ENCODE data around the gene CSK. TPM values are rescaled to one million over a fixed set of nuclear protein-coding genes. Genes with fewer than 3 reads are reported as not detected.
A peak's percentile ranks its signal among the peaks of the same experiment; 100 is the strongest.

CSK gene
- total RNA-seq, 2 experiments from 2014 or later, result 330 to 341 TPM

DNA sequence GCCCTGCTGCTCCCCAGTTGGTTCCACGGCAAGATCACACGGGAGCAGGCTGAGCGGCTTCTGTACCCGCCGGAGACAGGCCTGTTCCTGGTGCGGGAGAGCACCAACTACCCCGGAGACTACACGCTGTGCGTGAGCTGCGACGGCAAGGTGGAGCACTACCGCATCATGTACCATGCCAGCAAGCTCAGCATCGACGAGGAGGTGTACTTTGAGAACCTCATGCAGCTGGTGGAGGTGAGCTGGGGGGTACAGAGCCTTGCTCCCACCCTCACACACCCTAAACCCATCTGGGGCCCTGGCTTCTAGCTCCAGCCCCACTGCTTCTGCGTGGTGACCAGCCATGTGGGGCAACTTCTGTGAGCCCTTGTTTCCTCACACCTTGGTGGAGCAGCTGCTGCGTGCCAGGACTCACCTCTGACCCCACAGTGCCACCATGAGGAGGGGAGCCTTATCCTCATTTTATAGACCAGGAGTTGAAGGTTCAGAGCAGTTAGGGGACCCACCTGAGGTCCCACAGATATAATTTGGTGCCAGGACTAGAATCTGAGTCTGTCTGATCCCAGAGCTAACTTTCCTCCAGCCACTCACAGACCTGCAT lies 17.5 kb downstream of the CSK start:
- H3K4me3 Mint-ChIP-seq, result no peak overlapping the region
- H3K27ac Mint-ChIP-seq, result peak overlapping the region; percentile 73
- no peaks in the 10 kb centered on the region for H3K9me3 Mint-ChIP-seq
- H3K36me3 Mint-ChIP-seq (ENCODE audit: low read depth), result peaks cover 74% of the 10 kb centered on the region
- peaks cover 60% of the 10 kb centered on the region for H3K4me1 Mint-ChIP-seq
- POLR2A ChIA-PET, result interaction anchor here (0.8 to 35.1 kb wide), 7 partner anchors 9 to 164 kb away, joined by 3 to 1214 read pairs (median 3); partner anchors contain the start of gene CSK
- CTCF ChIA-PET, result interaction anchor here (0.5 to 38.3 kb wide), 13 partner anchors 16 to 332 kb away, joined by 3 to 1235 read pairs (median 3); partner anchors contain the start of genes CPLX3, CSK and ULK3
- DNase-seq, result peak; percentile 39
- no peaks in the 10 kb centered on the region for H3K27me3 Mint-ChIP-seq

DNA sequence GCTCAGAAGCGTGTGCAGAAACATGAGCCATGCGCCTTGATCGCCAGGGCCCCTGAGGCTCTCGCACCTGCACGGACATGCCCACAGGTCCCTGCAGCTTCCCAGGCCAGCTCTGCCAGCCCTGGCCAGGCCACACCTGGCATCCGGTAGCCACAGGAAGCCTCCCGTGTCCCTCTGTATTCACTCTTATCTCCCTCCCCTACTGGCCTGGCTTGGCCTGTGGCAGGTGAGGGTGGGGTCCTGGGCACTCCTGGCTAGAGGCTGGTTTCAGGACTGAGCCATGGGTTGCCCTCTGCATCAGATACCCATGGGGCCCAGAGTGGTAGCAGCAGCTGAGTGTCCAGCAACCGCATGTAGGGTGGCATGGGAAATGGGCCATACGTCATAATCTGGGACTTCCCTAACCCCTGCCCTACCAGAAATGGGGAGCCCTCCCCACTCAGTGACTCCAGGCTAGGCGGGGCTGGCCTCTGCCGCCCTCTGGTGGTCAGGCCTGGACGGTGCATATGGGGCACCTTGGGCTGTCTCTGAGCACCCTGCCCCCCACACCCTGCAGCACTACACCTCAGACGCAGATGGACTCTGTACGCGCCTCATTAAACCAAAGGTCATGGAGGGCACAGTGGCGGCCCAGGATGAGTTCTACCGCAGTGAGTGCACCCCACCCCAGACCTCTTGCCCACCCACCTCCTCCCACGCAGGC lies 18.1 kb downstream of the CSK start:
- Mint-ChIP-seq H3K9me3 (no peaks in the 10 kb centered on the region), H3K4me1 (peaks cover 56% of the 10 kb centered on the region)

DNA sequence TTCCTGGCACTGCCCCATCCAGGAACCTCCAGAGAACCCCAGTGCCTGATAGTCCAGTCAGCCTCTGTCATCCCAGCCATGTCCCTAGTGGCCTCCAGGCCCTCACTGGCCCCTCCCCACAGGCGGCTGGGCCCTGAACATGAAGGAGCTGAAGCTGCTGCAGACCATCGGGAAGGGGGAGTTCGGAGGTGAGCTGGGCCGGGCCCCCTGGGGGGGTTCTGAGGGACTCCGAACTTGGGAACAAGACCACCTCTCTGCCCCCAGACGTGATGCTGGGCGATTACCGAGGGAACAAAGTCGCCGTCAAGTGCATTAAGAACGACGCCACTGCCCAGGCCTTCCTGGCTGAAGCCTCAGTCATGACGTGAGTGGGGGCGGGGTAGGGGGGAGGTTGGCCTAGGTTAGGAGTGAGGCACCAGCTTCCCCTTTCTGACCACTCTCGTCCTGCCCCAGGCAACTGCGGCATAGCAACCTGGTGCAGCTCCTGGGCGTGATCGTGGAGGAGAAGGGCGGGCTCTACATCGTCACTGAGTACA lies 18.7 kb downstream of the CSK start:
- POLR2A ChIA-PET, result interaction anchor here (1.5 to 35.1 kb wide), 3 partner anchors 8 to 69 kb away, joined by 3 to 1214 read pairs (median 6); partner anchors contain the start of gene CSK
- CTCF ChIA-PET, result interaction anchor here (1.1 to 38.3 kb wide), 3 partner anchors 21 to 101 kb away, joined by 3 to 1235 read pairs (median 3); partner anchors contain the start of genes CSK and ULK3
- H3K4me1 Mint-ChIP-seq, result peaks cover 50% of the 10 kb centered on the region
- H3K4me3 Mint-ChIP-seq, result no peak overlapping the region
- H3K27me3 Mint-ChIP-seq, result no peaks in the 10 kb centered on the region
- H3K36me3 Mint-ChIP-seq (ENCODE audit: low read depth), result peaks cover 70% of the 10 kb centered on the region
- H3K9me3 Mint-ChIP-seq, result no peaks in the 10 kb centered on the region
- no peak overlapping the region for H3K27ac Mint-ChIP-seq
- DNase-seq, result no peak

More for the DNA sequence above, 18.1 kb downstream of the CSK start:
- CTCF ChIA-PET, result interaction anchor here (0.5 to 38.3 kb wide), 11 partner anchors 15 to 333 kb away, joined by 3 to 1235 read pairs (median 3); partner anchors contain the start of genes CPLX3, CSK and ULK3
- peaks cover 74% of the 10 kb centered on the region for H3K36me3 Mint-ChIP-seq (ENCODE audit: low read depth)
- peak overlapping the region; percentile 73 for H3K27ac Mint-ChIP-seq
- no peak overlapping the region for H3K4me3 Mint-ChIP-seq
- no peaks in the 10 kb centered on the region for H3K27me3 Mint-ChIP-seq
- POLR2A ChIA-PET, result interaction anchor here (0.8 to 35.1 kb wide), 7 partner anchors 9 to 164 kb away, joined by 3 to 1214 read pairs (median 3); partner anchors contain the start of gene CSK
- peak; percentile 89 for DNase-seq

DNA sequence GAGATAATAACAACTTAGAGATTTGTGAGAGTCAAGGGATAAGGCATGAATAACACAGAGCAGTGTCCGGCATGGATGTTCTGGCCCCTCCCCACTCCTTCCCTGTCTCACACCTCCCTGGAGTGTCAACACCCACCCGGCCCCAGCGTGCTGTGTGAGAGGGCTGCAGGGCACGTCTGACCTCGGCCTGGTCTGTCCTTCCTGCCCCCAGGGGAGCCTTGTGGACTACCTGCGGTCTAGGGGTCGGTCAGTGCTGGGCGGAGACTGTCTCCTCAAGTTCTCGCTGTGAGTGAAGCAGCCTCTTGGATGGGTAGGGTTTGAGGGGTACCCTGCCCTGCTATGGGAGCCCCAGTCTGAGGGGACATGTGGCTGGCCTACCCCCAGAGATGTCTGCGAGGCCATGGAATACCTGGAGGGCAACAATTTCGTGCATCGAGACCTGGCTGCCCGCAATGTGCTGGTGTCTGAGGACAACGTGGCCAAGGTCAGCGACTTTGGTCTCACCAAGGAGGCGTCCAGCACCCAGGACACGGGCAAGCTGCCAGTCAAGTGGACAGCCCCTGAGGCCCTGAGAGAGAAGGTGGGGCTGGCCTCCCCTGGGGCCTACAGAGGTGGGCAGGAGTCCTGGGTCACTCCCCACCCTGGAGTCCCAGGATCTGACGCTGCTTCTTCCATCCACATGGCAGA lies 19.6 kb downstream of the CSK start:
- POLR2A ChIA-PET, result interaction anchor here (35.1 kb wide), 1 partner anchor 20 kb away, joined by 1214 read pairs; the partner anchor contains the start of gene CSK
- no peak overlapping the region for H3K4me3 Mint-ChIP-seq
- H3K27me3 Mint-ChIP-seq, result no peaks in the 10 kb centered on the region
- no peaks in the 10 kb centered on the region for H3K9me3 Mint-ChIP-seq
- H3K36me3 Mint-ChIP-seq (ENCODE audit: low read depth), result peaks cover 65% of the 10 kb centered on the region
- peaks cover 45% of the 10 kb centered on the region for H3K4me1 Mint-ChIP-seq
- no peak for DNase-seq
- CTCF ChIA-PET, result interaction anchor here (38.3 kb wide), 1 partner anchor 21 kb away, joined by 1235 read pairs; the partner anchor contains the start of gene CSK
- H3K27ac Mint-ChIP-seq, result no peak overlapping the region

DNA sequence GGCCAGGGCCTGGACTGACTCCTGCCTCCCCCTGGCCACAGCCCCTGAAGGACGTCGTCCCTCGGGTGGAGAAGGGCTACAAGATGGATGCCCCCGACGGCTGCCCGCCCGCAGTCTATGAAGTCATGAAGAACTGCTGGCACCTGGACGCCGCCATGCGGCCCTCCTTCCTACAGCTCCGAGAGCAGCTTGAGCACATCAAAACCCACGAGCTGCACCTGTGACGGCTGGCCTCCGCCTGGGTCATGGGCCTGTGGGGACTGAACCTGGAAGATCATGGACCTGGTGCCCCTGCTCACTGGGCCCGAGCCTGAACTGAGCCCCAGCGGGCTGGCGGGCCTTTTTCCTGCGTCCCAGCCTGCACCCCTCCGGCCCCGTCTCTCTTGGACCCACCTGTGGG lies 20.4 kb downstream of the CSK start:
- POLR2A ChIA-PET, result interaction anchor here (0.6 to 35.1 kb wide), 3 partner anchors 21 to 273 kb away, joined by 3 to 1214 read pairs (median 3); partner anchors contain the start of gene CSK
- peaks cover 49% of the 10 kb centered on the region for H3K4me1 Mint-ChIP-seq
- H3K4me3 Mint-ChIP-seq, result no peak overlapping the region

DNA sequence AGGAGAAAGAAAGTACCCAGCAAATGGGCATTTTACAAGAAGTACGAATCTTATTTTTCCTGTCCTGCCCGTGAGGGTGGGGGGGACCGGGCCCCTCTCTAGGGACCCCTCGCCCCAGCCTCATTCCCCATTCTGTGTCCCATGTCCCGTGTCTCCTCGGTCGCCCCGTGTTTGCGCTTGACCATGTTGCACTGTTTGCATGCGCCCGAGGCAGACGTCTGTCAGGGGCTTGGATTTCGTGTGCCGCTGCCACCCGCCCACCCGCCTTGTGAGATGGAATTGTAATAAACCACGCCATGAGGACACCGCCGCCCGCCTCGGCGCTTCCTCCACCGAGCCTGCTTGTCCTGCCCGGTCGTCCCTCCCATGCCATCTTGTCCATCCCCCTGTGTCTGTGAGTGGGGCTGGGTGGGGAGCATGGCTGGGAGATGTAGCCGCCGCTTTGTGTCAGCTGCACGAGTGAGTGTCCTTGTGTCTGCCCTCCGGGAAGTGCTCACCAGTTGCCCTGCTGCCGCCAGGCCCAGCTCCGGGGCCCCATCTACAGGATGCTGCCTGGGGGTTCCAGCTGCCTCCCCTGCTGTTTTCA lies 21.1 kb downstream of the CSK start:
- peaks cover 60% of the 10 kb centered on the region for H3K36me3 Mint-ChIP-seq (ENCODE audit: low read depth)
- CTCF ChIA-PET, result interaction anchor here (1.0 to 38.3 kb wide), 2 partner anchors 10 to 23 kb away, joined by 3 to 1235 read pairs; partner anchors contain the start of gene CSK

More for the DNA sequence above, 20.4 kb downstream of the CSK start:
- no peak overlapping the region for H3K27ac Mint-ChIP-seq
- CTCF ChIA-PET, result interaction anchor here (38.3 kb wide), 1 partner anchor 22 kb away, joined by 1235 read pairs; the partner anchor contains the start of gene CSK
- peaks cover 65% of the 10 kb centered on the region for H3K36me3 Mint-ChIP-seq (ENCODE audit: low read depth)
- H3K27me3 Mint-ChIP-seq, result no peaks in the 10 kb centered on the region
- H3K9me3 Mint-ChIP-seq, result no peaks in the 10 kb centered on the region
- no peak for DNase-seq

DNA sequence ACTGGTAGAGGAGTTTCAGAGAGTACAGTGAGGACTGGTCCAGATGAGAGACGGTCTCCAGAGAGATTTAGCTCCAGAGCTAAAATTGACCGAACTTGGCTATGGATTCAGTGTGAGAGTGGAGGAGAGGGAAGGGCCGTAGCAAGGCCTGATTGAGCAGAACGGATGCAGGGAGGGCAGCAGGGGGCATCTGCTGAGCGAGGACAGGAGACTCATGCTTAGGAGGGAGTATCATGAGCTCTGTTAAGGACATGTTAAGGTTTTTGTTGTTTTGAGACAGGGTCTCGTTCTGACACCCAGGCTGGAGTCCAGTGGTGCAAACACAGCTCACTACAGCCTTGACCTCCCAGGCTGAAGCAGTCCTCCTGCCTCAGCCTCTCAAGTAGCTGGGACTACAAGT lies 23.1 kb downstream of the CSK start:
- Mint-ChIP-seq H3K36me3 (ENCODE audit: low read depth) (peaks cover 42% of the 10 kb centered on the region), H3K27ac (no peak overlapping the region)
- no peak for DNase-seq

More for the DNA sequence above, 21.1 kb downstream of the CSK start:
- Mint-ChIP-seq H3K4me3 (no peak overlapping the region), H3K4me1 (peaks cover 44% of the 10 kb centered on the region), H3K27me3 (no peaks in the 10 kb centered on the region), H3K27ac (no peak overlapping the region), H3K9me3 (no peaks in the 10 kb centered on the region)
- DNase-seq, result no peak
- POLR2A ChIA-PET, result interaction anchor here (35.1 kb wide), 1 partner anchor 22 kb away, joined by 1214 read pairs; the partner anchor contains the start of gene CSK

DNA sequence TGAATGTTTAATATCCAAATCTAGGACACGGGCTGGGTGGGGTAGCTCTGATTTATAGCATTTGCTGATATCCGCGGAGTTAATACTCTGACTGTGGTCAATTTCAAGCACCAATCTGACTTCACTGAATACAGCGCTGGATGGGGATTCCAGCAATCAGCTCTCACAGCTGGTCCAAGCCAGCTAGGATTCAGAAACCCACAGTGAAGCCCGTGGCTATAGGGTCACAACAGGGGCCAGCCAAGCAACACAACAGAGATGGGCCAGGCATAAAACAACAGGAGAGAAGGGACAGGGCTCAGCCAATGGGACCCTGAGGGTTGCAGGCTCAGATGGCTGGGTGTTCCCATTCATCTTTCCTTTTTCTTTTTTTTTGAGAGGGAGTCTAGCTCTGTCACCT lies 25.4 kb downstream of the CSK start:
- peaks cover 4% of the 10 kb centered on the region for H3K27me3 Mint-ChIP-seq
- peaks cover 21% of the 10 kb centered on the region for H3K4me1 Mint-ChIP-seq
- DNase-seq, result no peak
- ChIA-PET CTCF (interaction anchor here (0.6 to 38.3 kb wide), 3 partner anchors 14 to 67 kb away, joined by 3 to 1235 read pairs (median 7); partner anchors contain the start of gene CSK), POLR2A (interaction anchor here (0.7 to 35.1 kb wide), 5 partner anchors 12 to 142 kb away, joined by 3 to 1214 read pairs (median 5); partner anchors contain the start of gene CSK)
- H3K9me3 Mint-ChIP-seq, result no peaks in the 10 kb centered on the region
- H3K4me3 Mint-ChIP-seq, result no peak overlapping the region
- peaks cover 21% of the 10 kb centered on the region for H3K36me3 Mint-ChIP-seq (ENCODE audit: low read depth)
- no peak overlapping the region for H3K27ac Mint-ChIP-seq

More for the DNA sequence above, 23.1 kb downstream of the CSK start:
- POLR2A ChIA-PET, result interaction anchor here (1.2 to 35.1 kb wide), 3 partner anchors 11 to 24 kb away, joined by 5 to 1214 read pairs (median 11); partner anchors contain the start of gene CSK
- CTCF ChIA-PET, result interaction anchor here (1.1 to 38.3 kb wide), 4 partner anchors 25 to 169 kb away, joined by 3 to 1235 read pairs (median 4); partner anchors contain the start of gene CSK
- Mint-ChIP-seq H3K9me3 (no peaks in the 10 kb centered on the region), H3K4me3 (no peak overlapping the region), H3K4me1 (peaks cover 27% of the 10 kb centered on the region), H3K27me3 (peaks cover 2% of the 10 kb centered on the region)

DNA sequence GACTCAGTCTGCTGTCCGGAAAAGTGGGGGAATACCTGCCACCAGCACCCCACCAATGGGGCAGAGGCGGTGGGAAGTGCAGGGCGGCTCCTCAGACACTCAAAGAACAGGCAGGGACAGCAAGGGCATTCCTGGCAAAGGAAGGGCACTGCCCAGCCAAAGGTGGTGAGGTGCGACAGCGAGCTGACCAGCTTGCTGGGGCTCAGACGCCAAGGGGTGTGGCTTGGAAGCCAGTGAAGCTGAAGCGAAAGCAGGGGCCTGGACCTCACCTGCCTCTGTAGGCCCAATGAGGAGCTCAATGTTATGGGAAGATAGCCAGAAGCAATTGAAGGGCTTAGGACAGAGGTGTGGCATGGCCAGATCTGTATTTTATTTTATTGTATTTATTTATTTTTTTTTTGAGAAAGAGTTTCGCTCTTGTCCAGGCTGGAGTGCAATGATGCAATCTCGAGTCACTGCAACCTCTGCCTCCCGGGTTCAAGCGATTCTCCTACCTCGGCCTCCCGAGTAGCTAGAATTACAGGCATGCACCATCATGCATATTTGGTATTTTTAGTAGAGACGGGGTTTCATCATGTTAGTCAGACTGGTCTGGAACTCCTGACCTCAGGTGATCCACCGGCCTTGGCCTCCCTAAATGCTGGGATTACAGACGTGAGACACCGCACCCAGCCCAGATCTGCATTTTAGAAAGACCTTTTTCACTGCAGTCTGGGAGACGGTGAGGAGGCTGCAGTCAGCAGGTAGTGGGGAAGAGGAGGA lies 26.4 kb downstream of the CSK start:
- ChIA-PET CTCF (interaction anchor here (0.6 to 38.3 kb wide), 4 partner anchors 15 to 142 kb away, joined by 3 to 1235 read pairs (median 5); partner anchors contain the start of gene CSK), POLR2A (interaction anchor here (0.7 to 35.1 kb wide), 8 partner anchors 9 to 143 kb away, joined by 3 to 1214 read pairs (median 3); partner anchors contain the start of gene CSK)
- Mint-ChIP-seq H3K9me3 (no peaks in the 10 kb centered on the region), H3K36me3 (ENCODE audit: low read depth) (peaks cover 15% of the 10 kb centered on the region), H3K4me3 (no peak overlapping the region), H3K27ac (no peak overlapping the region), H3K4me1 (peaks cover 21% of the 10 kb centered on the region), H3K27me3 (peaks cover 4% of the 10 kb centered on the region)
- no peak for DNase-seq

DNA sequence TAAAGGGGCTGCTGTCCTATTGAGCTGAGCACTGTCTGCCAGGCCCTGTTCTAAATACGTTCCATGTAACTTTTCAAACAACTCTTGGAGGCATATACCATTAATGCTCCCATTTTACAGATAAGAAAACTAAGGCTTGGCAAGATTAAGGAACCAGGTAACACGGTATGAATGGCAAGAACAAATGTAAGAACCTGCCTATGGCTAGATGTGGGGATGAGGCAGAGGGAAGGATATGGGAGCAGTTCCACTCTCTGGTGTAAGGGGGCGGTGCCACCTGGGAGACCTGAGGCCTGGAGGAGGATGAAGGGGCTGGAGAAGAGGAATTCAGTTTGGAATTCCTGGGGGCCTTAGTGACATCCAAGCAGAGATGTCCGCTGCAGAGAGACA lies 27.0 kb downstream of the CSK start:
- ChIA-PET POLR2A (interaction anchor here (0.8 to 35.1 kb wide), 5 partner anchors 9 to 84 kb away, joined by 3 to 1214 read pairs (median 6); partner anchors contain the start of gene CSK), CTCF (interaction anchor here (1.4 to 38.3 kb wide), 2 partner anchors 29 to 85 kb away, joined by 3 to 1235 read pairs; partner anchors contain the start of gene CSK)
- no peak overlapping the region for H3K4me3 Mint-ChIP-seq
- H3K27me3 Mint-ChIP-seq, result peaks cover 4% of the 10 kb centered on the region
- H3K4me1 Mint-ChIP-seq, result peaks cover 21% of the 10 kb centered on the region
- H3K9me3 Mint-ChIP-seq, result no peaks in the 10 kb centered on the region
- H3K36me3 Mint-ChIP-seq (ENCODE audit: low read depth), result peaks cover 11% of the 10 kb centered on the region
- H3K27ac Mint-ChIP-seq, result no peak overlapping the region
- no peak for DNase-seq

DNA sequence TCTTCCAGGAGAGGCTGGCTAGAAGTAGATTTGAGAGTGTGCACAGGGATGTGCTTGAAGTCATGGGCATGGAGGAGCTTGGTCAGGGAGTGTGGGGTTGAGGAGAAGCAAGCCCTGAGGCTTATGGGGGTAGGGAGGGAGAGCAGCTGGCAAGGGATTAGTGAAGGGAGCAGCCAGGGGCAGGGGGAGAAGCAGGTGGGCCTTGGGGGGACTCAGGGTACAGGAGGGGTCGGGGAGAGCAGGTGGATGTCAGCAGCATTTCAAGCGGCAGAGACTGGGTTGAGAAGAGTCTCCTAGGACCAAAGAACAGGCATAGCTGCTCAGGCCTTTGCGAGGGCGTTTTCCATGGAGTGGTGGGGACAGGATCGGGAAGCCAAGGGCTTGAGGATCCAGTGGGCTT lies 27.4 kb downstream of the CSK start:
- Mint-ChIP-seq H3K36me3 (ENCODE audit: low read depth) (peaks cover 7% of the 10 kb centered on the region), H3K27ac (peak overlapping the region; percentile 40), H3K9me3 (no peaks in the 10 kb centered on the region), H3K27me3 (peaks cover 4% of the 10 kb centered on the region), H3K4me1 (peaks cover 17% of the 10 kb centered on the region), H3K4me3 (no peak overlapping the region)
- ChIA-PET POLR2A (interaction anchor here (1.5 to 35.1 kb wide), 3 partner anchors 9 to 28 kb away, joined by 6 to 1214 read pairs (median 16); partner anchors contain the start of gene CSK), CTCF (interaction anchor here (1.4 to 38.3 kb wide), 2 partner anchors 29 to 84 kb away, joined by 3 to 1235 read pairs; partner anchors contain the start of gene CSK)
- DNase-seq, result no peak
